Dendritic cell treated with granulocyte-macrophage colony-stimulating factor and Interleukin-4, amounts not matched to agents 40 ng/mL and 50 ng/mL, for 4 days (primary cell): ENCODE results near the gene MYO9A.

Source experiments
- H3K27ac Mint-ChIP-seq: one replicate; pipeline ENCODE4 v1.8.0; 2022; ENCODE audit warnings: mild to moderate bottlenecking, mixed read lengths
- H3K27me3 Mint-ChIP-seq: one replicate; pipeline ENCODE4 v1.8.0; 2022; ENCODE audit warnings: mild to moderate bottlenecking, mixed read lengths
- H3K36me3 Mint-ChIP-seq: one replicate; pipeline ENCODE4 v1.8.0; 2022; ENCODE audit warnings: low read depth, mixed read lengths
- H3K4me1 Mint-ChIP-seq: one replicate; pipeline ENCODE4 v1.8.0; 2022; ENCODE audit warnings: low read depth, mixed read lengths
- H3K4me3 Mint-ChIP-seq: one replicate; pipeline ENCODE4 v1.8.0; 2022; ENCODE audit warnings: mild to moderate bottlenecking, moderate library complexity, mixed read lengths
- H3K9me3 Mint-ChIP-seq: one replicate; pipeline ENCODE4 v1.8.0; 2022; ENCODE audit warnings: mixed read lengths
- intact Hi-C: fragments of 100-400 bp; cut with micrococcal nuclease; formaldehyde crosslinking; loops from one replicate; pipeline ENCODE4 v1.15.0; 2022

Gene MYO9A

DNA sequence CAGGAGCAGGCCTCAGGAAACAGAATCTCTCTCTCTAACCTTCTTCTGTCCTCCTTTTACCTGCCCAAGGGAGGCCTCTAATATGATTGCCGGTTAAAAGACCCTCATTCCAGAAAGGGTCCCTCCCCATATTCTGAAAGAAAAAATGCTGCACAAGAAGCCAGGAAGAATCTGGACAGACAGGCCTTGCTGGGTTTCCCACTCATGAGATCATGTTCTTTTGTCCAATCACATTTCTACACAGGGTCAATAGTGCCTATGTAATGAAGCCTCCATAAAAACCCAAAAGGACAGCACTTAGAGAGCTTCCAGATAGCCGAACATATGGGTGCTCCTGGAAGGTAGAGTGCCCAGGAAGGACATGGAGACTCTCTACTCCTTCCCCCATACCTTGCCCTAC, 146.0 kb downstream of the MYO9A start:
- Mint-ChIP-seq H3K27ac (no peak overlapping the region), H3K4me1 (no peaks in the 10 kb centered on the region), H3K36me3 (peaks cover 34% of the 10 kb centered on the region), H3K9me3 (no peaks in the 10 kb centered on the region), H3K4me3 (no peak overlapping the region), H3K27me3 (no peaks in the 10 kb centered on the region)
- intact Hi-C loops = no loop called here

DNA sequence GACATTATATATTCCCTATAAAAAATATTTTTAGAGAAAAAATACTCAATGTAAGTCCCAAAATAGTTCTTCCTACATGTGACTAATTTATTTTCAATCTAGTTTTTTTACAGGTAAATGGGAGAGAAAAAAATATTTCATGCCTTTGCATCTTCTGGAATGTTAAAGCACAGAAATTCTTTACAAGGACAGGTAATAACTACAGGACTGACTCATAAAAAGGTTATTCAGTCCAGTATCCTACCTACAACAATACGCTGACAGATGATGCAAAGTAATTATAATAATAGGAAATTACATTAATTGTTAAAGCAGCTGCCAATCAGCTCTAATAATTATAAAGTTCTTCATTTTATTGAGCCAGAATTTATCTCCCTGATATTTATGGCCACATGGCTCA, 147.5 kb downstream of the MYO9A start:
- Mint-ChIP-seq H3K36me3 (peaks cover 39% of the 10 kb centered on the region), H3K4me3 (no peak overlapping the region), H3K4me1 (no peaks in the 10 kb centered on the region), H3K27ac (no peak overlapping the region), H3K27me3 (no peaks in the 10 kb centered on the region), H3K9me3 (no peaks in the 10 kb centered on the region)
- intact Hi-C loops = no loop called here

DNA sequence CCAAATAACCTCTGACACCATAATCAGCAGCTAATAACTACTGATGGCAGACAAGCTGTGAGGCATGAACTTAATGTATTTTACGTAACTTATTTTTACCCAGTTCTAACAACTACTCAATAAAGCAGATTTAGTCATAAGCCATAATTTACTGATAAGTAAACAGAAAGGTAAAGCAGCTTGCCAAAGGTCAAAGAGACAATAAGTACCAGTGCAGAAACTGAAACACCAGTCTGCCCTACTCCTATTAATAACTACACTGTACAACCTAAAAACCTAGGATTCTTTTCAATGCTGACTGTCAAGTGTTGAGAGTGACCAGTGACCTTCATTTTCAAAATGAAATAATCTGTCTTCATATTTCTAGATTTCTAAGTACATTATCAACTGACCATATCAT, 155.4 kb downstream of the MYO9A start:
- Mint-ChIP-seq H3K4me1 (no peaks in the 10 kb centered on the region), H3K36me3 (peaks cover 27% of the 10 kb centered on the region), H3K27ac (no peak overlapping the region), H3K9me3 (no peaks in the 10 kb centered on the region), H3K4me3 (no peak overlapping the region), H3K27me3 (no peaks in the 10 kb centered on the region)
- intact Hi-C loops = no loop called here

- no peaks in the 10 kb centered on the region for H3K9me3 Mint-ChIP-seq
- no peak overlapping the region for H3K27ac Mint-ChIP-seq
- no peaks in the 10 kb centered on the region for H3K4me1 Mint-ChIP-seq
- no peak overlapping the region for H3K4me3 Mint-ChIP-seq
- peaks cover 22% of the 10 kb centered on the region for H3K36me3 Mint-ChIP-seq
- intact Hi-C loops = no loop called here
- H3K27me3 Mint-ChIP-seq = no peaks in the 10 kb centered on the region
Observed at GRCh38 chr15:71957026-71957425, 160.9 kb downstream of the MYO9A start.

- peaks cover 23% of the 10 kb centered on the region for H3K36me3 Mint-ChIP-seq
- H3K9me3 Mint-ChIP-seq = no peaks in the 10 kb centered on the region
- H3K4me3 Mint-ChIP-seq = no peak overlapping the region
- no peaks in the 10 kb centered on the region for H3K4me1 Mint-ChIP-seq
- no peaks in the 10 kb centered on the region for H3K27me3 Mint-ChIP-seq
- H3K27ac Mint-ChIP-seq = no peak overlapping the region
- intact Hi-C loops = no loop called here
Observed at GRCh38 chr15:71951134-71951533, 166.8 kb downstream of the MYO9A start.

DNA sequence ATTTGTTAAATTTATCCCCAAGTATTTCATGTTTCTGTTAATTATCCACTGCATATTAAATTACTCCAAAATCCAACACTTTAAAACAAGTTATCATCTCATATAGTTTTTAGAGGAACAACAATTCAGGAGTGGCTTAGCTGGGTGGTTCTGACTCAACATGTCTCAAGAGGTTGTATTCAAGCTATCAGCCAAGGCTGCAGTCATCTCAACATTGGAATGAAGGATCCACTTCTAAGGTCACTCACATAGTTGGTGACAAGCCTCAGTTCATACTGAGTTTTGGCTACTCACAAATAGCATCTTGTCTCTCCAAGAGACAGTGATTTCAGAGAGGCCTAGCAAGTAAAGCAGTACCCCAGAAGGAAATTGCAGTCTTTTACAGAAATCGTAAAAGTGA, 172.9 kb downstream of the MYO9A start:
- Mint-ChIP-seq H3K36me3 (no peaks in the 10 kb centered on the region), H3K27me3 (no peaks in the 10 kb centered on the region), H3K4me3 (no peak overlapping the region), H3K4me1 (no peaks in the 10 kb centered on the region), H3K9me3 (no peaks in the 10 kb centered on the region), H3K27ac (no peak overlapping the region)
- intact Hi-C loops = no loop called here

- Mint-ChIP-seq H3K9me3 (no peaks in the 10 kb centered on the region), H3K36me3 (no peaks in the 10 kb centered on the region), H3K27ac (no peak overlapping the region), H3K4me3 (no peak overlapping the region), H3K4me1 (no peaks in the 10 kb centered on the region), H3K27me3 (no peaks in the 10 kb centered on the region)
- intact Hi-C loops = no loop called here
Observed at GRCh38 chr15:71943806-71944205, 174.1 kb downstream of the MYO9A start.

DNA sequence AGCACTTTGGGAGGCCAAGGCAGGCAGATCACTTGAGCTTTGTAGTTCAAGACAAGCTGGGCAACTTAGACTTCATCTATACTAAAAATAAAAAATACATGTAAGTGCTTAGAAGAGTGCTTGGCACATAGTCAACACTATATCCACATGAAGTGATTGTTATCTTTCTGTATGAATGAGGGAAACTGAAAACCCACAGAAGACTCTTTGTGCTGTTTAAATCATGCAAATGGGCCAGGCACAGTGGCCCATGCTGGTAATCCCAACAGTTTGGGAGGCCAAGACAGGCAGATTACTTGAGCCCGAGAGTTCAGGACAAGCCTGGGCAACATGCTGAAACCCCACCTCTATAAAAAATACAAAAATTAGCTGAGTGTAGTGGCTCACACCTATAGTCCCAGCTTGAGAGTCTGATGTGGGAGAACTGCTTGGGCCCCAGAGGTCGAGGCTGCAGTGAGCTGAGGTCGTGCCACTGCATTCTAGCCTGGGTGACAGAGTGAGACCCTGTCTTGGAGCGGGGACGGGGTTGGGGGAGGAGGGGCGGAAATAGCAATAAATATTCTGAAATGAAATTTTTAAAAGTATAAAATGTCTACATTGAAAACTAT, 177.9 kb downstream of the MYO9A start:
- H3K27me3 Mint-ChIP-seq = no peaks in the 10 kb centered on the region
- H3K36me3 Mint-ChIP-seq = peaks cover 11% of the 10 kb centered on the region
- H3K4me3 Mint-ChIP-seq = no peak overlapping the region
- H3K4me1 Mint-ChIP-seq = no peaks in the 10 kb centered on the region
- H3K9me3 Mint-ChIP-seq = no peaks in the 10 kb centered on the region
- H3K27ac Mint-ChIP-seq = no peak overlapping the region
- intact Hi-C loops = no loop called here

DNA sequence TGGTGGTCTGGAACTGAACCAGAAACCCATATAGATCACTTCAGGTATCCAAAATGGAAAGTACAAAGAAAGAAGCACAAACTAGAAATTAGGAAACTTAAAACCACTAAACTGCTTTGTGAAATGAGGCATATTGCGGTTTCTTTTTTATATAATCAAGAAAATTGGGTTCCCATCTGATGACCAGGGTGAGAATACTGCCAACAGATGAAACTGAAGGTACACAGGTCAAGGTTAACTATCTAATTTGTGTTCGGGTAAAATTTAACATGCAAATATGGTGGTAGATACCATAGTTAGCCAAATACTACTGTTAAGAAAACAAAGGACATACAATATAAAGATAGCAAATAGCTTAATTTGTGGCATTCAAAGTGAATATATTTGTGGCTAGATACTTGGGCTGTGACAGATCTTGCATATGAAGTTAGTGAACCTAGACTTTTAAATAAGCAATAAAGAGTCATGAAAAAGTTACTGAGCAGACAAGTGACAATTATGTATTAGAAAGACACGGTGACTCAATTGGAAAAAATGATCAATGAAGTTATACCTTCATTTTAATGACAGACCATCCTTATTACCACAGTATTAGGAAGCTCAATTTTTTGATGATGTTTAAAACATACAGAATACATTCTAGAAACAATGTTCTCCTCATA, 180.2 kb downstream of the MYO9A start:
- no peak overlapping the region for H3K27ac Mint-ChIP-seq
- H3K4me3 Mint-ChIP-seq = no peak overlapping the region
- H3K4me1 Mint-ChIP-seq = no peaks in the 10 kb centered on the region
- H3K27me3 Mint-ChIP-seq = no peaks in the 10 kb centered on the region
- intact Hi-C loops = no loop called here
- H3K9me3 Mint-ChIP-seq = no peaks in the 10 kb centered on the region
- H3K36me3 Mint-ChIP-seq = peaks cover 16% of the 10 kb centered on the region

GRCh38 chr15:71934446-71934845, 183.5 kb downstream of the MYO9A start:
- Mint-ChIP-seq H3K4me3 (no peak overlapping the region), H3K9me3 (peaks cover 19% of the 10 kb centered on the region), H3K36me3 (peaks cover 46% of the 10 kb centered on the region), H3K27ac (no peak overlapping the region), H3K4me1 (no peaks in the 10 kb centered on the region), H3K27me3 (no peaks in the 10 kb centered on the region)
- intact Hi-C loops = no loop called here

DNA sequence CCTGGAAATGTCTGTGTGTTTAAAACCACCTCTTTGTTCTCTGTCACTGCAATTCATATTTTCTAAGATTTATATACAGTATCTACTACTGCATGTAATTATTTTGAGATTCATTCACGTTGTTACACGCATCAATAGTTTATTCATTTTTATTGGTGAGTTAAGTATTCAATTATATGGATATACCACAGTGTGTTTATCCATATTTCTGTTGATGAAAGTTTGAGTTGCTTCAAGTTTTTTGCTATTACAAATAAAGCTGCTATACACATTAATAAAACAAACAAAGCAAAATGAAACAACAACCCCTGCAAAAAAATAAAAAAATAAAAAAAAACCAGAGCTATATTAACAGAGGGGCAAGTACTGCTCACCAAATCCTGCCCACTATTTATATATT, 185.3 kb downstream of the MYO9A start:
- no peak overlapping the region for H3K4me3 Mint-ChIP-seq
- peaks cover 46% of the 10 kb centered on the region for H3K36me3 Mint-ChIP-seq
- intact Hi-C loops = no loop called here
- no peak overlapping the region for H3K27ac Mint-ChIP-seq
- no peaks in the 10 kb centered on the region for H3K4me1 Mint-ChIP-seq
- no peaks in the 10 kb centered on the region for H3K27me3 Mint-ChIP-seq
- H3K9me3 Mint-ChIP-seq = peaks cover 19% of the 10 kb centered on the region

GRCh38 chr15:71931261-71931660, 186.7 kb downstream of the MYO9A start:
- Mint-ChIP-seq H3K27me3 (no peaks in the 10 kb centered on the region), H3K36me3 (peaks cover 39% of the 10 kb centered on the region)

DNA sequence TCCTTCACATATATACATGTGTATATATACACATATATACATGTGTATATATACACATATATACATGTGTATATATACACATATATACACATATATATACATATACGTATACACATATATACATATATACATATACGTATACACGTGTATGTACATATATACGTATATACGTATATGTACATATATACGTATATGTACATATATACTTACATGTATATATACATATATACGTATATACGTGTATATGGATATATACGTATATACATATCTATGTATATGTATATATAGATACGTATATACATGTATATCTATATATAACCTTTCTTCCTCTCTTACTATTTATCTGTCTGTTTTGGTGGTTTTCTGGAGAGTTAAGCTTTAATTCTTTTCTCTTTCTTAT, 192.8 kb downstream of the MYO9A start:
- intact Hi-C loops = no loop called here
- peaks cover 4% of the 10 kb centered on the region for H3K36me3 Mint-ChIP-seq
- no peaks in the 10 kb centered on the region for H3K9me3 Mint-ChIP-seq
- H3K27ac Mint-ChIP-seq = no peak overlapping the region
- H3K4me3 Mint-ChIP-seq = no peak overlapping the region
- no peaks in the 10 kb centered on the region for H3K4me1 Mint-ChIP-seq
- H3K27me3 Mint-ChIP-seq = no peaks in the 10 kb centered on the region

More at GRCh38 chr15:71931261-71931660, 186.7 kb downstream of the MYO9A start:
- Mint-ChIP-seq H3K9me3 (peaks cover 19% of the 10 kb centered on the region), H3K4me3 (no peak overlapping the region), H3K4me1 (no peaks in the 10 kb centered on the region), H3K27ac (no peak overlapping the region)
- intact Hi-C loops = no loop called here

- intact Hi-C loops = no loop called here
- Mint-ChIP-seq H3K27me3 (no peaks in the 10 kb centered on the region), H3K36me3 (no peaks in the 10 kb centered on the region), H3K27ac (no peak overlapping the region), H3K4me1 (no peaks in the 10 kb centered on the region), H3K9me3 (no peaks in the 10 kb centered on the region), H3K4me3 (no peak overlapping the region)
Observed at GRCh38 chr15:71921191-71921590, 196.8 kb downstream of the MYO9A start.

- intact Hi-C loops = no loop called here
Observed at GRCh38 chr15:71920573-71920972, 197.4 kb downstream of the MYO9A start.

More at GRCh38 chr15:71920573-71920972, 197.4 kb downstream of the MYO9A start:
- Mint-ChIP-seq H3K27ac (no peak overlapping the region), H3K9me3 (no peaks in the 10 kb centered on the region), H3K4me1 (no peaks in the 10 kb centered on the region), H3K27me3 (no peaks in the 10 kb centered on the region), H3K36me3 (no peaks in the 10 kb centered on the region), H3K4me3 (no peak overlapping the region)
